GM21723 (cell line): ENCODE measurements around the gene C6orf89.
"Not testable (repeated sequence)": the region's sequence is repeated elsewhere in the genome, so short reads cannot be mapped to it uniquely, and the experiment has no call there.

ENCODE experiments used
- ATAC-seq: cut with Tn5 transposase; IDR thresholded peaks from one replicate; pipeline ENCODE4 v1.9.1; 2021; ENCODE audit warnings: mild to moderate bottlenecking, moderate library complexity; ENCODE audit not compliant: unreplicated experiment

C6orf89 gene

DNA sequence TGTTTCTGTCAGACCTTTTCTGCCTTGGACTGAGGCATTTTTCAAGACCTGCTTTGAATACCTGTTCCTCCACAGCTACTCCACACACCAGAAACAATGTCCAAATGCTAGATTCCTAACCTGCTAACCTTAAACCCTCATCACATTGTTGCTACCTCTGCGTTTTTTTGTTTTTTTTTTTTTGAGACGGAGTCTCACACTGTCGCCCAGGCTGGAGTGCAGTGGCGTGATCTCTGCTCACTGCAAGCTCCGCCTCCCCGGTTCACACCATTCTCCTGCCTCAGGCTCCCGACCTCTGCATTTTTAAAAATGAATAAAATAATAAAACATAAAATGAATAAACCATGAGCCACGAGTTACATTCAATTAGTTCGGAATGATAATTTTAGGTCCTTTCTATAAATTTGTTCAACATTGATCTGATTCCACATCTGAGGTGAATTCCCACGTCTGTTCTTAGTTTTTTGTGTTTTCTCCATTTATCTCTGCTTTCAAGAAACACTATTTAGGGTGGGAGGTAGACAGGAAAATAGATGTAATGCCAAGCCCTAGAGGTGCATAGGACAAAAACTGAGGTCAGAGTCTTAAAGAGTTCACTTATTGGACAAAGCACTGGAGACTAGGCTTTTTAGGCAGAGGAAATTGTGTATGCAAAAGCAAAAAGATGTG is 1.3 kb downstream of the C6orf89 start:
- ATAC-seq: no peak

GRCh38 chr6:36888115-36888643 is 2.4 kb downstream of the C6orf89 start:
- ATAC-seq: no peak

- no peak for ATAC-seq
Measured at GRCh38 chr6:36888654-36889481, 3.1 kb downstream of the C6orf89 start.

GRCh38 chr6:36890112-36890663 is 4.4 kb downstream of the C6orf89 start:
- no peak for ATAC-seq

GRCh38 chr6:36891153-36891552 is 5.4 kb downstream of the C6orf89 start:
- ATAC-seq: not testable (repeated sequence)

DNA sequence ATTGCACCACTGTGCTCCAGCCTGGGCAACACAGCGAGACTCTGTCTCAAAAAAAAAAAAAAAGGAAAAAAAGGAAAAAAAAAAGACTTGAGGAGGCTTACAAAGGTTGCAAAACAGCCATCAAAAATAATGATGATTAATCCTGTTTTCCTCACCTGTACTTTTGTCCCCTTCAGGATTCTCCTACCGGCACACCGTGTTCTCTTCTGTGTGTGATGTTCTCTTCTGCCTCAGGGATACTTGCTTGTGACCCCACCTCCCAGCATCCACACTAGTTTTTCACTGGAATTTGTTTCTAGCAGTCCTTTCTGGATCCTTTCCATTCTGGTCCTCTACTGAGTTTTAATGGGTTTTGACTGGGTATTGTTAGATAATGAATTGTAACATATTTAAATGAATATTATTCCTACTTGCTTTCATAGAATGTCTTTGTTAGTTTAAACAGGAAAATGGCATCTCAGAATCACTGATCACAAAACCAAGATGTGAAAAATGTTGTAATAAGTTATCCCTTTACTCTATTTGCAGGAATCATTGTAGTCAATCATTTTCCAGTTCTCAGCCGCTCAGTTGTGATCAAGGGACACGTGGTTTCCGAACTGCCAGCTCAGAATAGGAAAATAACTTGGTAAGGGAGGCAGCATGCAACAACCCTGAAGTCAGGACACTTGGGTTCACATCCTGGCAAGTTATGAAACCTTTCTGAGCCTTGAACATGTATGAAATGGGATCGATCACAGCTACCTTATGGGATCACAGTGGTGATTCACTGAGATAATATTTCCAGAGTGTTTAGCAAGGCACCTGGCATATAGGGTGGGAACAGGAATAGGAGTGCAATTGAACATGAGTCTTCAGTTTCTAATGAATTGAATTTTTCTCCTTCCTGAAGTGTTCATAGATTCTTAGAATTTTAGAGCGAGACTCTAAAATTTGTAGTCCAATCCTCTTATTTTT is 8.5 kb downstream of the C6orf89 start:
- ATAC-seq: no peak

GRCh38 chr6:36897609-36898008 is 11.9 kb downstream of the C6orf89 start:
- ATAC-seq: no peak

GRCh38 chr6:36904114-36904513 is 18.4 kb downstream of the C6orf89 start:
- ATAC-seq: no peak

- ATAC-seq: no peak
Measured at GRCh38 chr6:36904851-36905393, 19.2 kb downstream of the C6orf89 start.

- no peak for ATAC-seq
Measured at GRCh38 chr6:36906539-36907325, 21.0 kb downstream of the C6orf89 start.

DNA sequence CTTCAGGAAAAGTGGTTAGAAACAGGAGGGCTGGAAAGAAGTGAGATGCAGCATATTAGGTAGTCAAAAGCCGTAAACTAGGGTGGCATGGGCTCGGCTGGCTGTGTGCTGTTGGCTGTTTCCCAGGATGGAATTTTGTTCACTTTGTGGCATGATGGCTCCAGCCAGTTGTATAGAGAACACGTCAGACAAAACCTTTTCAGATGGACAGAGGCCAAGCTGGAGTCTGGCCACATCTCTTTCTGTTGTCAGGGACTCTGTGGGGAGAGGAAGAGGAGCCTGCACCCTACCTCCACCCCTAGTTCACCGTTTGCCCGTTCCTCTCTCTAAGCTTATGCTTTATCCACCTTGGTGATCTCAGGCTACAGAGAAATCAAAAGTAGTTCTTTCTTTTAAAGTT is 22.0 kb downstream of the C6orf89 start:
- ATAC-seq: no peak

GRCh38 chr6:36908747-36909146 is 23.0 kb downstream of the C6orf89 start:
- no peak for ATAC-seq

- peak; percentile 22 for ATAC-seq
Measured at GRCh38 chr6:36912030-36912454, 26.3 kb downstream of the C6orf89 start.

GRCh38 chr6:36912586-36912985 is 26.8 kb downstream of the C6orf89 start:
- ATAC-seq: peak; percentile 91

DNA sequence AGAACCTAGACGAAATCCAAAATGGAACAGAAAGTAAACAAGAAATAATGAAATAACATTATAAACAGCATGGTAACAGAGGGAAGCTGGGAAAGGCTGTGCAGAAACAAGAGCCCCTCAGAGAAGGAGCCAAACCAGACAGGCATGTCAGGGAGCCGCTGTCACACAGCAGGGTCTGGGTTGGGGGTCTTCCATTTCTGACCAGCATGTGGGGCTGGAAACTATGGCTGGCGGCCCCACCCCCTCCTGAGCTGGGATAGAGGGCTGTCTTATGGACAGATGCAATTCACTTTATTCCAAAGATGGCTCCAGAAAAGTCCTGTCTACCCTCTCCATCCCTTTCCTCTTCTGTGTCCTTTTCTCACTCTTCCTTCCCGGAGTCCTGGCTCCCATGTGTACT is 27.3 kb downstream of the C6orf89 start:
- peak; percentile 3 for ATAC-seq

GRCh38 chr6:36914227-36914794 is 28.6 kb downstream of the C6orf89 start:
- no peak for ATAC-seq

- ATAC-seq: no peak
Measured at GRCh38 chr6:36915599-36915998, 29.8 kb downstream of the C6orf89 start.

- no peak for ATAC-seq
Measured at GRCh38 chr6:36916126-36916525, 30.4 kb downstream of the C6orf89 start.

DNA sequence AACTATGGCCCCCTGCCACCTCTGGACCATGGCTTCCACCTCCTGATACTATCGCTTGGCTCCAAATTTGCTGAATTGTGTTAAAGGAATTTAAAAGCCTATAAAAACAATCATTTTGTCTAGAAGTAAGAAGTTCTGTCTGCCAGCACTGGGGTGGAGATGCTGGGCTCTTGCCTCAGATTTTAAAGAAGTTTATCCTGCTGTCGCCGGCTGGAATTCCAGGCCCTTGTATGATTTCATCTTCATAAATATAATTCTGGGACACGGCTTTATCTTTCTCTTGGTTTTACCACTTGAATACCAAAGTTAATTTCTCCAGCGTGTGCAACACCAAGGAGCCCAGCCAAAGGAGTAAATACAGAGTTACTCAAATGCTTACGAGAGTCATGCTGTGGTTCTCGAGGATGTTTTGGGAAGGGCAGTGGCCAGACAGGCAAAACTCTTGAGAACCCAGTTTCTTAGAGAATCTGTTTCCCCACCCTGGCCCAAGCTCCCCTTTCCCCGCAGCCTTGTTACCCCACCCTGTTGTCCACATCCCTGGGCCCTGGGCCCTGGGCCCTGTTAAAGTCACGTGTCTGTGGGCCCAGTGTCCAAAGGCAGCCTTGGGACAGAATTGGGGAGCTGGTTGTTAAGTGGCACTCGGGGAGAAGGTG is 31.9 kb downstream of the C6orf89 start:
- no peak for ATAC-seq
